GM21723 (cell line): ENCODE measurements around the gene PRR30.
"Not testable (repeated sequence)": the region's sequence is repeated elsewhere in the genome, so short reads cannot be mapped to it uniquely, and the experiment has no call there.

Experiments used
- ATAC-seq: cut with Tn5 transposase; IDR thresholded peaks from one replicate; pipeline ENCODE4 v1.9.1; 2021; ENCODE audit warnings: mild to moderate bottlenecking, moderate library complexity; ENCODE audit not compliant: unreplicated experiment

PRR30 gene

GRCh38 chr2:27130396-27130795 is 8.8 kb downstream of the PRR30 start:
- no peak for ATAC-seq

DNA sequence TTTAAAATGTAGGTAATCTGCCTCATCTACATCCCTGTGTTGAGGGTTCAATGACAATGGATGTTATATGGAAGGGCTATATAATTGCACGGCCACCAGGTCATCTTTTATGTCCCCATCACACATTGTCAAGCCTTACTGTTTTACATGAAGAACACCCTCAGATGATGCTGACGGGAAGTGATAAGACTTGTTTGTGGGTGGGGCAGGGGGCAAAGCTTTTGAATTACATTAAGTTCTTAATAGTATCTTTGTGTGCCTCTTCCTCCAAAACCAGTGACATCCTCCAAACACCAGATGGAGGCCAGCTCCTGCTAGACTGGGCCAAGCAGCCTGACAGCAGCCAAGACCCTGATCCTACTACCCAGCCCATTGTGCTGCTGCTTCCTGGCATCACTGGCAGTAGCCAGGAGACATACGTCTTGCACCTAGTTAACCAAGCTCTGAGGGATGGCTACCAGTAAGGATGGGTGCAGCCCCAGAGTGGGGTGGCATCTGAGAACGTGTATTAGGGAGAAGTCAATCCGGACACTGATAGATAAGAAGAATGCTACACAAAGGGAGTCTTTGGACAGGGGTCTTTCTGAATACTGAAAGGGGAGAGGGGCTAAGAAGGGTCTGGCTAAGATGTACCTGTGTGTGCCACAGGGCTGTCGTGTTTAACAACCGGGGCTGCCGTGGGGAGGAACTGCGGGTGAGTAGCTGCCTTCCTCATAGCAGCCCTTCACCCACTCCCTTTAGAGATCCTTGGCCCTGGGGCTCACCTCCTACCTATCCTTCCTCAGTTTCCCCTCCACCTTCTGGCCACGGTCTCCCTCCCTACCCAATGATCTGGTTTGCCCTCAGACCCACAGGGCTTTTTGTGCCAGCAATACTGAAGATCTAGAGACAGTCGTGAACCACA is 10.3 kb downstream of the PRR30 start:
- ATAC-seq = no peak

DNA sequence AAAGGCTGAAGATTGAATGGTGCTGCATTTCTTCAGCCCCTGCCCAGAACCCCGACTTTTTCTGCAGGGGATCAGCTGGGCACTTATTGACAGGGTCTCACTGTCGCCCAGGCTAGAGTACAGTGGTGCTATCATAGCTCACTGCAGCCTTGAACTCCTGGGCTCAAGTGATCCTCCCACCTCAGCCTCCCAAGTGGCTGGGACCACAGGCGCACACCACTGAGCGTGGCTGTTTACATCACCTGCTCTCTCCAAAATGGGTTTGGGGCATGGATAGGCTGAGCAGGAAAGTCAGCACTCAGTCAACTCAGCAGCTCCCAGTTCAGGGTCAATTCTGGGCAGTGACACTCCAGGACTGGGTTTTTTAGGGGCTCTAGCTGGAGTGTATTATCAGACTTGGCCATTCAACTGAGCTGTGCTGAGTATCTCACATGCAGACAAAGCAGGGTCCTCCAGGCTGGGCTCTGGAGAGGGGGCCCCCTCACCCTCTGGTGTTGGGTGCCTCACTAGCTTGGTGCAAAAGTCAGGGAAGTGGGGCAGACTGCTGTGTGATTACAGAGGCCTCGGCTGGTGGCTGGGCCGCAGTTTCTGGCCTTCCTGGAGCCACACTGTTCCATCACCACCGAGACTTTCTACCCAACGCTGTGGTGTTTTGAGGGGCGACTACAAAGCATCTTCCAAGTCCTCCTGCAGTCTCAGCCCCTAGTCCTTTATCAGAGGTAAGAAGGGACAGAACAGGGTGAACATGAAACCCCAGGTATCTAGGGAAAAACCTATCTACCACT is 11.1 kb downstream of the PRR30 start:
- no peak for ATAC-seq

- ATAC-seq = no peak
These were observed 12.9 kb downstream of the PRR30 start for GRCh38 chr2:27126252-27126710.

DNA sequence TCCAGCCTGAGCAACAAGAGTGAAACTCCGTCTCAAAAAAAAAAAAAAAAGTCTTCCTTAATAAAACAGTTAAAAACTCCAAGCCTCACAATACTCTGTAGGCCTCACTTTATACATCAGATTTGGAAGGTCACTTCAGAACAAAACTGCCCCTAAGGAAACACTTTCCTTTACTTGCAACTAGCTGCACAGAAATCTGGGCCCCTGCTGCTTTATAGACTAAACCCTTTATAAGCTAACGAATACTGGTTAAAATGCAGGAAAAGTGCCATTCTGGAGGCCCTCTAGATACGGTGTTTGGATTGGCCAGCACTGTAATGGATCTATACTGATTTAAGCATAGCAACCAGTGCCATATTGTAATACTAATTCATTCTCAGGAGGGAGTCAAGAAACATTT is 14.1 kb downstream of the PRR30 start:
- no peak for ATAC-seq

DNA sequence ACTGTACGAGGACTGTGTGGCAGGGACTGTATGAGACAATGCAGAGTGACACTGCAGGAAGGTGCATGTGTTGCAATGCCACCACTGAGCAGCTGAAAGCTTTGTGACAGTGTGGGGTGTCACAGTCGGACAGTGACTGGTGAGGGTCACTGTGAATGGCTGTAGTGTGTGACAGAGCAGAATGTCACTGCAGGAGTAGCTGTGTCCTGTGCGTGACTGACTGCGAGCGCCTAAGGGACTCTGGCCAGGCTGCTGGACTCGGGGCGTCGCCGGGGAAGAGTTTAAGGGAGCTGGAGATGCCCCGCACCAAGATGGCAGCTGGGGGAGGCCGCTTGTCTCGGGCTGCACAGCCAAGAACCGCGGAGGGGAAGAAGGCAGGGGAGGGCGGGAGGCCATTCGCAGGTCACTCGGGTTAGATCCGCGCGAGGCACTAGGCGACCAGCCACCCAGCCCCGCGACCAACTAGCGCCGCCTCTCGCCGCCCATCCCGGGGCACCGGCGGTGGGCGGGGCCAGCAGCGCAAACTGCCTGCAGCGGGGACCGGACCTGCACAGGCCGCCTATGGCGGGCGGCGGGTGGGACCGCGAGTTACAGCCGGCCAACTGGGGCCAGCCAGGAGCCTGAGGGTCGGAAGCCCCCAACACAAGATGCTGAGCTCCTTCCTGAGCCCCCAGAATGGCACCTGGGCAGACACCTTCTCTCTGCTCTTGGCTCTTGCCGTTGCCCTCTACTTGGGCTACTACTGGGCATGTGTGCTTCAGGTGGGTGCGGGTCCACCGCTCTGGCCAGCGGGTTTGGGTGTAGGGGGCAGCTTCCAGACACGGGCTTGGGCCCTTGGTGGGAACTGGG is 15.7 kb downstream of the PRR30 start, which contains the start of gene ABHD1:
Gene ABHD1 (plus strand): TSS at position 514 of the 849 bp plus-strand sequence. CDS start 134 bp downstream, at position 648.
- ATAC-seq = peak; percentile 78

- ATAC-seq = no peak
These were observed 16.4 kb downstream of the PRR30 start for GRCh38 chr2:27122791-27123190.

GRCh38 chr2:27121906-27122305 is 17.3 kb downstream of the PRR30 start:
- ATAC-seq = no peak

- ATAC-seq = not testable (repeated sequence)
These were observed 19.9 kb downstream of the PRR30 start for GRCh38 chr2:27119330-27119670.

DNA sequence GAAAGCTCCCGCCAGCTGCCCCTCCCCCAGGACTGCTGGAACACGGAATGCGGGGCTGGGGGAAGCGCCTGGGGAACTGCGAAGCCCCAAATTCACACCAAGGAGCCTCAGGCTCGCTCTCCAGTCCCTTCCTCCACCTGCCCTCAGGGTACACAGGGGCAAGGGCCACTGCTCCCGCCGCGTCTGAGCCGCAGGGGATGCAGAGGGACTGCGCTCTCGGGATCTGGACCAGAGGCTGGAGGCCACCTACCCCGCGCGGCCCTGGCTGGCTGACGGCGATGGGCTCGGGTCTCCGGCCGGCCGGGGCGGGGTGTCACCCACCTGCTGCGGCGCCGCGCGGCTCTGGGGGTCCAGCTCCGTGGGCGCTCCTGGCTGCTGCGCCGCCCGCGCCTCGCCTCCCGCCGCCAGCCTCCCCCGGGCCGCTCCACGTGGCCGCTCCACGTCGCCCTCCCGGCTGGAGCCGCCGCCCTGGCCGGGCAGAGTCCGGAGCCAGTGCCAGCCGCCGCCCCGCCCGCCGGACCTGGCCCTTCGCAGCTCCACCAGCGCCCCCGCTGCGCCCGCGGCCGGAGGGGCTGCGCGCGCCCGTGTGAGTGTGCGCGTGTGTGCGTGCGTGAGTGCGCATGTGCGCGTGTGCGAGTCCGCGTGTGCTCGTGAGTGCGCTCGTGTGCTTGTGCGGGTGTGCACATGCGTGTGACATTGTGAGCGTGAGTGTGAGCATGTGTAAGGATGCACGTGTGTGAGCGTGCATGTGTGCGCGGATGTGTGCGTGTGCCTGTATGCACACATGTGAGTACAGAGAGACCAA is 20.5 kb downstream of the PRR30 start, which contains the start of gene CGREF1:
Gene CGREF1 (minus strand): TSS at position 604 of the 805 bp plus-strand sequence. CDS start 14,762 bp downstream, outside the sequence.
- no peak for ATAC-seq

GRCh38 chr2:27117995-27118524 is 21.1 kb downstream of the PRR30 start:
- ATAC-seq = no peak

- ATAC-seq = no peak
These were observed 23.7 kb downstream of the PRR30 start for GRCh38 chr2:27115519-27115918.

- not testable (repeated sequence) for ATAC-seq
These were observed 27.7 kb downstream of the PRR30 start for GRCh38 chr2:27111392-27112078.

DNA sequence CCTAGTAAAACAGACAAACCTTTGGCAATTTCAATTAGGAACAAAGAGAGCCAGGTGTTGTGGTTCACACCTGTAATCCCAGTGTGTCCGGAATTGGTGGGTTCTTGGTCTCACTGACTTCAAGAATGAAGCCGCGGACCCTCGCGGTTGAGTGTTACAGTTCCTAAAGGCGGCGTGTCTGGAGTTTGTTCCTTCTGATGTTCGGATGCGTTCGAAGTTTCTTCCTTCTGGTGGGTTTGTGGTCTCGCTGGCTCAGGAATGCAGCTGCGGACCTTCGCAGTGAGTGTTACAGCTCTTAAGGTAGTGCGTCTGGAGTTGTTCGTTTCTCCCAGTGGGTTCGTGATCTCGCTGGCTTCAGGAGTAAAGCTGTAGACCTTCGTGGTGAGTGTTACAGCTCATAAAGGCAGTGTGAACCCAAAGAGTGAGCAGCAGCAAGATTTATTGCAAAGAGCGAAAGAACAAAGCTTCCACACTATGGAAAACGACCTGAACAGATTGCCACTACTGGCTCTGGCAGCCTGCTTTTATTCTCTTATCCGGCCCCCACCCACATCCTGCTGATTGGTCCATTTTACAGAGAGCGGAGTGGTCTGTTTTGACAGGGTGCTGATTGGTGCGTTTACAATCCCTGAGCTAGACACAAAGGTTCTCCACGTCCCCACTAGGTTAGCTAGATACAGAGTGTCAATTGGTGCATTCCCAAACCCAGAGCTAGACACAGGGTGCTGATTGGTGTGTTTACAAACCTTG is 28.4 kb downstream of the PRR30 start:
- not testable (repeated sequence) for ATAC-seq

GRCh38 chr2:27109083-27109482 is 30.1 kb downstream of the PRR30 start:
- ATAC-seq = no peak

GRCh38 chr2:27108221-27108620 is 31.0 kb downstream of the PRR30 start:
- no peak for ATAC-seq

GRCh38 chr2:27105981-27106380 is 33.2 kb downstream of the PRR30 start:
- no peak for ATAC-seq

GRCh38 chr2:27102329-27102728 is 36.9 kb downstream of the PRR30 start:
- ATAC-seq = no peak
